SU-DHL-6 (cell line): ENCODE results near the gene DNAI4.
A peak's percentile ranks its signal among the peaks of the same experiment; 100 is the strongest.

Experiments used
- H2AFZ ChIP-seq: fragments of 200-600 bp; sonication (generic); 2 replicates; pipeline ENCODE4 v1.6.1; 2014; ENCODE audit warnings: low read depth, mild to moderate bottlenecking, moderate library complexity, mixed read lengths, antibody characterized with exemption, low read length; ENCODE audit not compliant: severe bottlenecking
- H3F3A ChIP-seq: fragments of 200-600 bp; shearing (Covaris generic); 2 replicates; pipeline ENCODE4 v1.6.0; 2016; ENCODE audit warnings: antibody characterized with exemption, mild to moderate bottlenecking; ENCODE audit not compliant: insufficient read depth
- H3K27ac ChIP-seq: fragments of 200-600 bp; sonication (generic); 2 replicates; pipeline ENCODE4 v1.5.1; 2016; ENCODE audit warnings: low read depth, mild to moderate bottlenecking, low read length, moderate library complexity, mixed read lengths
- H3K27me3 ChIP-seq: fragments of 200-600 bp; sonication (generic), shearing (Covaris generic); 2 replicates; pipeline ENCODE4 v1.6.0; 2014; ENCODE audit warnings: mild to moderate bottlenecking, low read length
- H3K36me3 ChIP-seq: fragments of 200-600 bp; sonication (generic); 2 replicates; pipeline ENCODE4 v1.6.1; 2014; ENCODE audit warnings: mild to moderate bottlenecking, low read length, mixed read lengths
- H3K4me2 ChIP-seq: fragments of 300-600, 200-600 bp; shearing (Covaris generic), sonication (generic); 2 replicates; pipeline ENCODE4 v1.6.0; 2014; ENCODE audit warnings: low read length, low read depth, mild to moderate bottlenecking; ENCODE audit not compliant: poor library complexity, severe bottlenecking
- H3K4me3 ChIP-seq: fragments of 200-600 bp; sonication (generic); 2 replicates; pipeline ENCODE4 v1.5.1; 2014; ENCODE audit warnings: antibody characterized with exemption, low read length, mild to moderate bottlenecking, mixed read lengths; ENCODE audit not compliant: insufficient read depth, poor library complexity, severe bottlenecking
- H3K79me2 ChIP-seq: fragments of 200-600 bp; sonication (generic); 2 replicates; pipeline ENCODE4 v1.6.1; 2014; ENCODE audit warnings: mild to moderate bottlenecking, low read length, moderate library complexity; ENCODE audit not compliant: insufficient read depth
- H3K9ac ChIP-seq: fragments of 200-600 bp; sonication (generic); 2 replicates; pipeline ENCODE4 v1.7.0; 2014; ENCODE audit warnings: mild to moderate bottlenecking, low read length
- H3K9me2 ChIP-seq: fragments of 200-600 bp; sonication (generic); replicated peaks from 2 replicates; pipeline ENCODE4 v1.6.1; 2014; ENCODE audit warnings: low read length; ENCODE audit not compliant: insufficient read depth
- H3K9me3 ChIP-seq: fragments of 200-600 bp; sonication (generic); 2 replicates; pipeline ENCODE4 v1.6.1; 2014; ENCODE audit warnings: low read length, mixed read lengths; ENCODE audit not compliant: insufficient read depth
- H4K20me1 ChIP-seq: fragments of 200-600 bp; sonication (generic); 2 replicates; pipeline ENCODE4 v1.6.1; 2014; ENCODE audit warnings: low read depth, mild to moderate bottlenecking, antibody characterized with exemption, low read length, moderate library complexity, mixed read lengths
- CTCF ChIP-seq: fragments of 200-600 bp; sonication (generic); IDR thresholded peaks from one replicate; pipeline ENCODE4 v1.5.1; 2017; ENCODE audit warnings: antibody characterized with exemption, mild to moderate bottlenecking, low read length, moderate library complexity; ENCODE audit not compliant: insufficient read depth, poor library complexity, severe bottlenecking
- EZH2phosphoT487 ChIP-seq: fragments of 200-600 bp; sonication (generic), shearing (Covaris generic); conservative IDR thresholded peaks from 2 replicates; pipeline ENCODE4 v1.6.1; 2018; ENCODE audit warnings: mild to moderate bottlenecking, antibody characterized with exemption, low read length, moderate library complexity, mixed read lengths

The DNAI4 gene

GRCh38 chr1:66929691-66929998 is 5.0 kb upstream of the DNAI4 start:
- H3K9me2 ChIP-seq = no peaks in the 10 kb centered on the region
- H3K4me3 ChIP-seq = peak overlapping the region; percentile 39
- H3K9me3 ChIP-seq = no peaks in the 10 kb centered on the region
- peak overlapping the region; percentile 88 for H3K4me2 ChIP-seq
- H3K27ac ChIP-seq = no peak overlapping the region
- H4K20me1 ChIP-seq = peaks cover 27% of the 10 kb centered on the region
- no peaks in the 10 kb centered on the region for H3K36me3 ChIP-seq
- peak overlapping the region; percentile 91 for H3K9ac ChIP-seq
- no peak for TF ChIP-seq CTCF
- TF ChIP-seq EZH2phosphoT487 = no peak
- H3K27me3 ChIP-seq = no peaks in the 10 kb centered on the region
- H2AFZ ChIP-seq = no peak overlapping the region
- H3F3A ChIP-seq = peaks cover 33% of the 10 kb centered on the region
- H3K79me2 ChIP-seq = peaks cover 81% of the 10 kb centered on the region

GRCh38 chr1:66929146-66929688 is 4.6 kb upstream of the DNAI4 start:
- H2AFZ ChIP-seq = no peak overlapping the region

GRCh38 chr1:66927528-66927927 is 2.9 kb upstream of the DNAI4 start:
- Histone ChIP-seq H3K9ac (no peak overlapping the region), H2AFZ (no peak overlapping the region), H4K20me1 (0 out of 2 replicates have a peak, but pooled peaks cover 11% of the 10 kb centered on the region)

More at GRCh38 chr1:66929146-66929688, 4.6 kb upstream of the DNAI4 start:
- no peaks in the 10 kb centered on the region for H3K9me3 ChIP-seq
- H3K9ac ChIP-seq = peak overlapping the region; percentile 91
- peak overlapping the region; percentile 88 for H3K4me2 ChIP-seq
- H3F3A ChIP-seq = peaks cover 33% of the 10 kb centered on the region
- TF ChIP-seq EZH2phosphoT487 (no peak), CTCF (no peak)
- H3K4me3 ChIP-seq = peak overlapping the region; percentile 39
- no peaks in the 10 kb centered on the region for H3K9me2 ChIP-seq
- H3K27me3 ChIP-seq = no peaks in the 10 kb centered on the region
- peaks cover 24% of the 10 kb centered on the region for H4K20me1 ChIP-seq
- H3K36me3 ChIP-seq = no peaks in the 10 kb centered on the region
- no peak overlapping the region for H3K27ac ChIP-seq
- peaks cover 77% of the 10 kb centered on the region for H3K79me2 ChIP-seq

More at GRCh38 chr1:66927528-66927927, 2.9 kb upstream of the DNAI4 start:
- Histone ChIP-seq H3K9me2 (no peaks in the 10 kb centered on the region), H3K4me2 (peak overlapping the region; percentile 88), H3K36me3 (no peaks in the 10 kb centered on the region), H3K4me3 (no peak overlapping the region), H3K9me3 (no peaks in the 10 kb centered on the region), H3K27me3 (no peaks in the 10 kb centered on the region), H3F3A (peaks cover 31% of the 10 kb centered on the region), H3K79me2 (peaks cover 60% of the 10 kb centered on the region), H3K27ac (peak overlapping the region; percentile 7; the same call in 1 of the 2 replicates)
- no peak for TF ChIP-seq EZH2phosphoT487
- TF ChIP-seq CTCF = no peak
